ENCODE data around the gene ETS2.
"Not testable (repeated sequence)": the region's sequence is repeated elsewhere in the genome, so short reads cannot be mapped to it uniquely, and the experiment has no call there.

Gene ETS2

DNA sequence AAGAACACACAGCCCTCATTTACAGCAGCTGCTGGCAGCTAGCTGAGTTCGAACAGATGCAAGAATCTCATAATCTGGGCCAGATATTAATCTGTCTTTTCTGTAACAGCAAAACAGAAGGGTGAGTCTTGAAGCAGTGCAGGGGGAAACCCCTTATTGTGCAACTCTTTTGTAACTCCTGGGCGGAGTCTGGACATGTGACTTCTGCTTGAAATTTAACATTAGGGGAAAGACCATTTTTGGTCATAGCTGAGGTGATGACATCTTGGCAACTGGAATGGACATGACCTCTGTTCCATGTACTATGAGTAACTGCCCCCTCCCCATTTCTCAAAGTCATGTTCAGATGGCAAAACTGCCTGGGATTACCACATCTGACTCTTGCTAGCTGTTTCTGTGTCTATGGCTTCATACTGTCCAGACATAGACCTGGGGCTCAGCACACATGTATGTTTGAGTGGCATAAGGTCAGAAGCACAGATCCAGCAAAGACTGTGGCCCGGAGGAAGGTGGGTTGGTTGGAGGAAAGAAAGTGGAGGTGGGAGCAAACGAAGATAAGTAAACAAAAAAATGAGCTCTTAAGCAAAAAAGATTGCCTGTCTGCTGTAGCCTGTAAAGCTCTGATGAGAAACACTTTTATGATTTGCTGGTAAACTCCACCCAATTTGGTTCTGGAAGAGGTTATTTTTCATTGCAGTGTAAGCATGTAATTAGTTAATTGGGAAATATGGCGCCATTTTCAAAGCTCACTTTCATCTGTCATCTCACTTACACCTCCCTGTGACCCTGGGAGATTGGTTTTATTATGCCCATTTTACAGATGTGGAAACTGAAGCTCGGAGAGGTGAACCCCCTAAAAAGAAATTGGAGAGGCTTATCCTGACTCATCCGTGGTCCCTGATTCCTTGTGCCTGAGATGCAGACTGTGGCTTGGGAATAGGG, 26.1 kb downstream of the ETS2 start:
- intact Hi-C loops (cut with DNase I): no loop called here
- no peak for DNase-seq

DNA sequence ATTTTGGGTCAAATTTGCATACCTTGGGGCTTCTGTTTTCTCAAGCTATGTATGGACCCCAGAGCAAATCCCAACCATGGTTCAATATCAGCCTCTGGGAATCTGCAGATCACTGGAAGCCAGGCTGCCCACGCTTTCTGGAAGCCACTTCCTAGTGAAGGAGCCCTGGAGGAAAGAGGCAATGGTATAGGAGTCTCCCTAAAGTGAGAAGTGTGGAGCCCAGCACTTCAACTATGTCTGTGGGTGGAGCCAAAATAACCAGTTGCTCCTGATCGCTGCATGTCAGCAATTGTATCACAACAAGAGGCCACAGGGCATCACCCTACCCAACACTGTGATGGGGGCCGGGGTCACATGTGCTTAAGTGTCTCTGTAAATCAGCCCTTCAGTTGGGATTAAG, 26.9 kb downstream of the ETS2 start:
- intact Hi-C loops (cut with DNase I): no loop called here
- no peak for DNase-seq

DNA sequence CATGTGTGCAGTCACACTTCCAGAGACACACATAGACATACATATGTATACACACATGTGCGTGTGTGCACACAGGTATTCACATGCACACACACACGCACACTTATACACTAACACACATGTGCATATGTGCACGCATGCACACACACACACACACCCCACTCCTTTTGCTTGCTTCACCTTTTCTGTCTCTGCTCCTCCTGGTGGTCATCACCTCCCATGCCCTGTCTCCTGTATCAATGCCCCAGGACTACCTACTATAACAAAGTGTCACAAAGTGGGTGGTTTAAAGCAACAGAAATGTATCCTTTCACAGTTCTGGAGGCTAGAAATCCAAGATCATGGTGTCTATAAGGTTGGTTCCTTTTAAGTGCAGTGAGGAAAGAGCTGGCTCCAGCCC, 27.4 kb downstream of the ETS2 start:
- no peak for DNase-seq
- intact Hi-C loops (cut with DNase I): no loop called here

DNA sequence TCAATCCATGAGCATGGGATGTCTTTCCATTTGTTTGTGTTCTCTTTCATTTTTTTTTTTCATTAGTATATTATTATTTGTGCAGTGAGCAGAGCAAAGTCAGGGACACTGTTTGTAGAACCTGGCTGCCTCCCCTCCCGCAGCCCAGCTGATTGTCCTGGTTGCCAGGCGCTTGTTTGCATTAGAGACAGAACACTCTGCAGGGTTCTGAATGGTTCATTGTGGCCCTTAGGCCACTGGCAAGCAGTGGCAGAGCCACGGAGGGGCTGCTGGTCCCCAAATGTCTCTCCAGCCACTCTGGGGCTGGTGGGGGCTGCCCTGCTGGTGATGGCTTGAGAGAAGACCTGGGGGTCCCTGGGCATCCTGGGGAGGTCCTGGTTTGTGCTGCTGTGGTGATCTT, 29.0 kb downstream of the ETS2 start:
- intact Hi-C loops (cut with DNase I): no loop called here
- no peak for DNase-seq

DNA sequence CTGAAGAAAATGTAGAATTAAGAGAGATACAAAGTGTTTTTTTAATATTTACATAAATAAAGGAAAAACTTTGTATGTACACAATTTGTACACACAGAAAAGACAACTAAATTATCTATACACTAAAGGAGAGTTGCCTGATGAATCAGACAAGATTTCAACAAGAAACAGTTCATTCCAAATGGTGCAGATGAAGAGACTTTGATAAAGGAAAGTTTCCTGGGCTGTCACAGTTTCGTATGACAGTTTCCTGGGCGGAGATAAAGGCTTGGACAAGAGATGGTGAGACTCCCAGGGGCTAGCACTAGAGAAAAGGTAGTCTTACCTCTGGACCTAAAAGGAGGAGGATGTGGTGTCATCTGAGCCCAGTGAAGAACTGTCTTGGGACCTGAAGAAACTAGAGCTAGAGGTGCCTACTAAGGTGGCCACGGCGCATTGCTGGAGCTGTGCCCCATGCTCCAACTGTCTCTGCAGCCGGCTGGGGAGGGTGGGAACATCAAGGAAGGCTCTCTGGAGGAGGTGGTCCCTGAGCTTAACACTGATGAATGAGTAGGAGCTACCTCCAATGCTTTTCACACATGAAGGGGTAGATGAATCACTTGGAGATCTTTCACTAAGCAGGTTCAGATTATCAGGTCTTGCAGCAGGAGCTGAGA, 32.2 kb downstream of the ETS2 start:
- intact Hi-C loops (cut with DNase I): no loop called here
- no peak for DNase-seq

DNA sequence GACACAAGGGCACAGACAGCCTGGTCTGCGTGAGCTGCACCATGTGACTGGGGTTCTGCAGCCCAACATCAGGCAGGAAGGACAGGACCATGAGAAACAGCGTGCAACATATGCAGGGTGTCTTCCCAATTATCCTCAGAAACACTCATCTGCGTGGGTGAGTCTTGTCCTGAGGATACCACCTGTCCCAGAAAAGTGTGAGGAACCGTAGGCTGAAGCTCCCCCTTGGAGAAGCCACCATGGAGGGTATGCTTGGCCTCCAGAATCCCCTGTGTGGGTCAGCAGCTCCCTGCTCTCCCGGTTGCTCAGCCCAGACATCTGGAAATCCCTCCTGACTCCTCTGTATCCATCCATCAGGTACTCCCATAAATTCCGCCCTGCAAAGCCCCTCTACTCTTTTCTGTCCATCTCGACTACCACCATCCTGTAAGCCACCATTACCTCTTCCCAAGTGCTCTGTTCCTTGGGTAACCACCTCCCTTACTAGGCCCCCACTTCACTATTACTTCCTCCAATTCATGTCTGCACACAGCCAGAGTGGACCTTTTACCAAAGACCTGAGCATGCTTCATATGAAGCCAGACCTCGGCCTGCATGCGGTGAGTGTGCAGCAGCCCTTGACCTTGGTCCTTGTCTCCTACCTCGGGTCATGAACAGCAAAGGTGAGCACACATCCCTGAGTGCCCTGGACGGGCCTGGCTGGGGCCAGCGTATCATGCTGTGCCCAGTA, 33.0 kb downstream of the ETS2 start:
- no peak for DNase-seq

DNA sequence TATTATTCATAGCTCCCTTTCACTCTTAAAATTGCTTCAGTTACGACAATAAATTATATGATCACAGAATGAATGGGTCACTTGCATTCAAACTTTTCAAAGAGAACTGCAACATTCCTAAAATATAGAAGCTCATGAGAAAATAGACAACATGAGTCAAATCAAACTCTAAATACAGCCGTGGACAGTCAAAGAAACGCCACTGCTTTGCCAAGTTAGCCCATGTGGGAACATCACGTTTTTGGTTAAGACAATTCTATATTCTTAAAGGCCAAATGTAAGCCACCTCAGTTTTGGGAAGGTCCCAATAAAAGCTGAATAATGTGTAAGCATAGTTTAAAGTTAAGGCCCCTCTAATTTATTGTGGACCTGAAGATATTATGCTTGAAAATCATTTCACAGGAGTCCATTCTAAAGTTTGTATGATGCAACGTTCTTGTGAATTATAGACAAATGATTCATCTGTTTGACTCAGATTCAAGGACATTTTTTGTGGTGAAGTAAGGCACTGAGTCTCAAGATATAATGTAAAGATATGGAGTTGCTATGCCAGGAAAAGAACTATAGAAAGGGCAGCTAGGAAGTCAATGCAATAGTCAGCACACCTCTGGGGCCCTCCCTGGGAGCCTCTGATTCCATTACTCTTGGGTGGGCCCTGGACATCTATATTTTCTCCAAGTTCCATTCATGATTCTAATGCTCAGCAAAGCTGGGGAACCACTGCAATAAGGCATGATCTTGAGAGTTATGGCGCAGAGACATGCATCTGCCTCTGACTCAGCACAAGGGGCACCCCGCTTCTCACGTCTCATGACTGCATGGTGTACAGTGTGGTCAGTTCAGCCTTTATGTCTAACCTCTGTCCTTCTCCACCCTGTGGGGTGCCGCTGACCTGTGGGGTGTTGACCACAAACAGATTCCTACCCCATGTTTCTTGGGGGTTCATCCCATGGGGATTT, 33.9 kb downstream of the ETS2 start:
- no peak for DNase-seq

More for the DNA sequence above, 33.0 kb downstream of the ETS2 start:
- intact Hi-C loops (cut with DNase I): no loop called here

DNA sequence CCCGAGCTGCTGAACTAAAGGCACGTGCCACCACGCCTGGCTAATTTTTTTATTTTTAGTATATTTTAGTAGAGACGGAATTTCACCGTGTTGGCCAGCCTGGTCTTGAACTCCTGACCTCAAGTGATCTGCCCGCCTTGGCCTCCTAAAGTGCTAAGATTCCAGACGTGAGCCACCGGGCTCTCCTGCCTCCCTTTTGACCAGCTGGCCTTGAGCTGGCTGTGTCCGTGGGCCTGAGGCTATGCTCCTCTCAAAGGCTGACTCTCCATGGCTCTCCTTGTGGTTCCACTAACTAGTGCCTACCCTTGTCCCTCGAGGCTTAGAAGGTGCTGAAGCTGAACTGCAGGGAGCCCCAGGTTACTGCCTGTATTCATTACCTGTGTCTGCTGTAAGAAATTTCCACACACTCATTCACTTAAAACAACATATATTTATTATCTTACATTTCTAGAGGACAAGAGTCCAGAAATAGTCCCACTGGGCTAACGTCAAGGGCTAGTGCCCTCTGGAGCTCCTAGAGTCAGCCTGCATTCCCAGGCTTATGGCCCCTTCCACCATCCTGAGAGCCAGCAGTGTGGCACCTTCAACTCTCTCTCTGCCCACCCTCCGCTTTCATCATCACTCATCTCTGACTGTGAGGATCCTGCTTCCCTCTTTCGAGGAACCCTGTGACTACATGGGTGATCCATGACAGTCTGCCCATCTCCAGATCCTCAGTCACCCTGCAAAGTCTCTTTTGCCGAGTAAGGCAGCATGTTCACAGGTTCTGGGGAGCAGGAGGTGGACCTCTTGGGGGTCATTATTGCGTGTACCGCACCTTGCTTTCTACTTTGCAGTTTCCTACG, 34.9 kb downstream of the ETS2 start:
- DNase-seq: no peak
- intact Hi-C loops (cut with DNase I): no loop called here

More for the DNA sequence above, 33.9 kb downstream of the ETS2 start:
- intact Hi-C loops (cut with DNase I): no loop called here

DNA sequence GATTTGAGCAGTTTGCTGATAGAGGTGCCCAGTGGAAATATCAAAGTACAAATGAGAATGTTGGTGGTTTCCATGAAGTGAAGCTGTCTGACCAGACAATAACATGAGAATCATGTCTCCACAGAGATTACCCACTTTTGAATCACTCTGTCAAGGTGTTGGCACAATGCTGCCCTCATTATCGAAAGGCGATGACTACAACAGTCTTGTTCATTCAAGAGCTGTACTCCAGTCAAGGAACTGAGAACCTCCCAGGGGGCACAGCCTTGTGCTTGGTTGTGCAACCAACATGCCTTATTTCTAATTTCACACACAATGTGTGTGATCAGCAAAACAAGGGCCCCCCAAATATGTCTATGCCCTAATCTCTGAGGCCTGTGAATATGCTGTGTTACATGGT, 35.7 kb downstream of the ETS2 start:
- DNase-seq: no peak
- intact Hi-C loops (cut with DNase I): no loop called here

DNA sequence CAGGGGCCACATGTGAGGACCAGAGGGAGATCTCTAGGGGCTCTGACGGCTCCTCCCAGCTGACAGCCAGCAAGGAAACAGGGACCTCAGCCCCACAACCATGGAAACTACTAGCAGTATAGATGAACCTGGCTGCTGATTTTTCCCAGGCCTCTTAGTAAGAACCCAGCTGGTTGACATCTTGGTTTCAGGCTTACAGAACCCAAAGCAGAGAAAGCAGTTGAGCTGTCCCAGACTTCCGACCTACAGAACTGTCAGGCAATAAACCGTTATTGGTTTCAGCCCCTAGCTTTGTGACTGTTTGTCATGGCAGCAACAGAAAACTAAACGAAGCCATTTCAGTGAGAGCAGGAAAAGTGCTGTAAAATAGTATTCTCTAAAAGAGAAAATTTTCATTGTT, 36.4 kb downstream of the ETS2 start:
- intact Hi-C loops (cut with DNase I): no loop called here
- DNase-seq: no peak

DNA sequence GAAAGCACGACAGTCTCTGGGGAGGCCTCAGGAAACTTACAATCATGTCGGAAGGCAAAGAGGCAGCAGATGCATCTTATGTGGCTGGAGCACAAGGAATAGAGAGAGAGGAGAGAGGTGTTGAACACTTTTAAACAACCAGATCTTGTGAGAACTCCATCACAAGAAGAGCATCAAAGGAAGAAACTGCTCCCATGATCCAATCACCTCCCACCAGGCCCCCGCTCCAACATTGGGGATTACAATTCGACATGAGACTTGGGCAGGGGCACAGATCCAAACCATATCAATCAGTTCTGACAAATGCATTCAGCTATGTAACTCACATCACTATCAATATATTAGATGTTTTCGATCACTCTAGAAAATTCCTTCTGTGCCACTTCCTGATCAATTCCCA, 37.6 kb downstream of the ETS2 start:
- intact Hi-C loops (cut with DNase I): no loop called here
- no peak for DNase-seq

DNA sequence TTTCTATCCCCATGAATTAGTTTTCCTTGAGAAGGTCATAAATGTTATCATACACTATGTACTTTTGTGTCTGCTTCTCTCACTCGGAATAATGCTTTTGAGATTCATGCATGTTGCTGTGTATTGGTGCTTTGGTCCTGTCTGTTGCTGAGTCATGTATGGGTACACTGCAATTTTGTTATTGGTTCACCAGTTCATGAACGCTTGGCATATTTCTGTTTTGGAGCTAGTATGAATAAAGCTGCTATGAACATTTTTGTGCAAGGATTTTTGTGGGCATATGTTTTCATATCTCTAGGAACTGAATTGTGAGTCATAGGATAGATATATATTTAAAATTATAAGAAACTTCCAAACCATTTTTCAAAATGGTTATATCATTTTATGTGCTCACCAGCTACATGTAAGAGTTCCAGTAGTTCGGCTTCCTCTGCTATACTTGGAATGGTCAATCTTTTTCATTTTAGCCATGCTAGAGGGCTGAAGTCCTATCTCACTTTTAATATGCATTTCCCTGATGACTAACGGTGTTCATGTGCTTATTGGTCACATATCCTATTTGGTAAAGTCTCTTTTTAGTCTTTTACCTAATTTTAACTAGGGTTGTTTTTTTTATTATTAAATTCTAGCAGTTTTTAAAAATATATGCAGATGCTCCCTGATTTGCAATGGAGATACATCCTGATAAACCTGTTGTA, 38.2 kb downstream of the ETS2 start:
- intact Hi-C loops (cut with DNase I): no loop called here
- DNase-seq: no peak

DNA sequence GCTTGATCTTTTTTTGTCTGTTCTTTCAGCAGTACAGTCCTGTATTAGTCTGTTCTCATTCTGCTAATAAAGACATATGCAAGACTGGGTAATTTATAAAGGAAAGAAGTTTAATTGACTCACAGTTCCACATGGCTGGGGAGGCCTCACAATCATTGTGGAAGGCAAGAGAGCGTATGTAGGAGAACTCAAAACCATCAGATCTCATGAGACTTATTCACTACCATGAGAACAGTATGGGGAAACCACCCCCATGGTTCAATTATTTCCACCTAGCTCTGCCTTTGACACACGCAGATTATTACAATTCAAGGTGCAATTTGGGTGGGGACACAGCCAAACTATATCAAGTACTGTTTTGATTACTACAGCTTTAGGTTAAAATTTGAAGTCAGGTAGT, 39.6 kb downstream of the ETS2 start:
- DNase-seq; intact Hi-C loops (cut with DNase I): not testable (repeated sequence)

DNA sequence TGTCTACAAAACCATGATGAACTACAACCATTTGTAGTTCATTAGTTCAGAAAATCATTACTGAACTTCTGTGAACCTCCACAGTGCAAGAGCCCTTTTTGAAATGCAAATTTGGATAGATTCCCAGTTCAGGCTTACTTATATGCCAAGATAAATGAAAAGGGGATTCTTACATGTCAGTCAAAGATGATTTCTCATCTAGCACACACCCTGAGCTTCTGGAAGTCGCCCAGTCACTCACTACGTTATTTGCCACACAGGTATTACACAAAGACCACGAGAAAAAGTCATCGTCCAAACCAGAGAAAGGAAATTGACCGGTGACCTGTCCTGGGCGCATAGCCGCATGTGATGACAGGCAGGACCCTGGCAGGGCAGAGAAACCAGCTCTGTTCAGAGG, 41.8 kb downstream of the ETS2 start:
- DNase-seq: no peak
- intact Hi-C loops (cut with DNase I): no loop called here

DNA sequence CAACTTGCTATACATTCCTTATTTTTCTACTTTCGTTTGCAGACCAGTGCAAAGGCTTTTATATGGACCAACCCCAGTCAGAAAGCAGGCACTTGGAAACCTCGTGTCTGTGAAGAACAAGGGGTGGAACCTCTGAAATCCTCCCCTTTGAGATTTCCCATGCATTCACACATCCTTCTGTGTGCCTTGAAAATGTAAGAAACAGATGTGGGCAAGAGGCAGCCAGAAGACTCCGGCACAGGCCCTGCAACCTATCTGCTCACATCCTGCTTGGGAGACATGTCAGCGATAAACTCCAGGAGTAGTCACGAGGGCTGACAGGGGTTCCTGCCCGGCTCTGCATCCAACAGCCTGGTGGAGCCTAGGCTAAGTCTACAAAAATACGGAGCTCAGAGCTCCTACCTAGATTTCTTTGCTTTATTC, 42.5 kb downstream of the ETS2 start:
- intact Hi-C loops (cut with DNase I): no loop called here
- DNase-seq: no peak

DNA sequence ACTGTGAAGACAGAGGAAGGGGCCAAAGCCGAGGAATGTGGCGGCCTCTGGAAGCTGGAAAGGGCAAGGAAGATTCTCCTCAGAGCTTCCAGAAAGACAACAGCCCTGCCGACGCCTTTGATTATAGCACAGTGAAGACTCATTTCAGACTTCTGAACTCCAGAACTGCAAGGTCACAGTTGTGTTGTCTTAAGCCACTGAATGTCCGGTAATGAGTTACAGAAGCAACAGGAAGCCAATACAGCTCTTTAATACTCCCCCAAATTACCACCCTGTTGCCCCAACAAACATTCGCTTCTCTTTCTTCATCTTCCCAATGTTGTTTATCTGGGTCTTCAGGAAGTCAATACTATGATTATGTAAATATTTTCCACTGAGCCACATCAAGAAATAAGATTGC, 44.0 kb downstream of the ETS2 start:
- no peak for DNase-seq

DNA sequence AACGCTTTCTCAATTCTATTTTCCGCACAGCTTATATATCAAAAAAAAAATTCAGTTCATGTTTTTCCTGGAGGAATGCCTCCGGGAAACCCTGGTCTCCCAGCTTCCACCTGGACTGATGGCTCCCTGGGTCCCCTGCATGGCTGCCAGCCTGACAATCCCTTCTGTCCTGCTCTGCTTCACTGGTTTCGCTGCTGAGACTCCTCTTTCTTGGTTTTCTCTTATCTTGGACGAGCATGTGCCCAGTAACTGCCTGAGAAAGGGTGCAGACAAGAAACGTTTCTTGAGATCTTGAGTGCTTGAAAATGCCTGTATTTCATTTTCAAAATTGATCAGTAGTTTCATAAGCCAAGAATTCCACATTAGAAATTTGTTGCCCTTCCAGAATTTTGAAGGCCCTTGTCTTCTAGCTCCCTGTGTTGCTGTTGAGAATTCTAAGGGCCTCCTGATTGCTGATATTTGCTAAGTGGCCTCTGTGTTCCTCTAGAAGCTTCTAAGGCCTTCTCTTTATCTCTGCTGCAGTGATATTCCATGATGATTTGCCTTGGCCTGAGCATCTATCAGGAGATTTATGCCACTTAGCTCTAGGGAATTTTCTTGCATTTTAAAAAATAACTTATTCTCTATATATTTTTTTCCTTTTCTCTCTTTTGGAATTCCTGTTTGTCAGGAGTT, 44.7 kb downstream of the ETS2 start:
- no peak for DNase-seq
- intact Hi-C loops (cut with DNase I): no loop called here

More for the DNA sequence above, 44.0 kb downstream of the ETS2 start:
- intact Hi-C loops (cut with DNase I): no loop called here

DNA sequence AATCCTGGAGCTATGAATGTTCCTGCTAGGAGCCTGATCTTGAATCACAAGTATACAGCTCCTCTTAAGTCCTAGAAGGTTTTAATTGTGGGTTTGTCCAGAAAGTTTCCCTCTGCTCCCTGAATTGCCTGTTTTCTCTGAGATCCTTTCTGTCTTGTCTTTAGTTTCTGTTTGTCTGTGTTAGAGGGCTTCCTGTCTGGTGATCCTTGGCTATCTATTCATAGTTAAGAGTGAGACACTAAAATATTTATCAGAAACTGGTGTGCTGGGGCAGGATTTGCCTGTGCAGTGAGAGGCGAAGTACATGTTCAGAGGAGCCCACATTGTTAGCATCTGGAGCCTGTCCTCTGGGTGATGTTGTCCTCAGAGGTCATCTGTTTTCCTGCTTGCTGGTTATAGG, 45.4 kb downstream of the ETS2 start:
- no peak for DNase-seq
- intact Hi-C loops (cut with DNase I): no loop called here
